Activated T-helper 17 cell treated with anti-CD3 and anti-CD28 coated beads, Interleukin-2, amount 50 U/mL, for 72 hours (primary cell): Measurements from ENCODE around the gene PKHD1. TPM values are rescaled to one million over a fixed set of nuclear protein-coding genes. Genes with fewer than 3 reads are reported as not detected.
A peak's percentile ranks its signal among the peaks of the same experiment; 100 is the strongest.
"Not testable (repeated sequence)": the region's sequence is repeated elsewhere in the genome, so short reads cannot be mapped to it uniquely, and the experiment has no call there.

Source experiments
- ATAC-seq: fragments of 150-1000 bp; cut with Tn5 transposase; replicated peaks from 2 replicates; pipeline ENCODE4 v1.10.0; 2021; ENCODE audit warnings: mild to moderate bottlenecking, moderate library complexity
- H3K27ac Mint-ChIP-seq: one replicate; pipeline ENCODE4 v1.8.0; 2022; ENCODE audit warnings: mixed read lengths
- H3K27me3 Mint-ChIP-seq: one replicate; pipeline ENCODE4 v1.8.0; 2022; ENCODE audit warnings: mixed read lengths
- H3K36me3 Mint-ChIP-seq: one replicate; pipeline ENCODE4 v1.8.0; 2022; ENCODE audit warnings: low read depth, mild to moderate bottlenecking, mixed read lengths
- H3K4me1 Mint-ChIP-seq: one replicate; pipeline ENCODE4 v1.8.0; 2022; ENCODE audit warnings: mixed read lengths
- H3K4me3 Mint-ChIP-seq: one replicate; pipeline ENCODE4 v1.8.0; 2022; ENCODE audit warnings: mild to moderate bottlenecking, mixed read lengths
- H3K9me3 Mint-ChIP-seq: one replicate; pipeline ENCODE4 v1.8.0; 2022; ENCODE audit warnings: mixed read lengths
- total RNA-seq, 2 donors: library from RNA; stranded (reverse); gene quantifications; one replicate each; pipeline ENCODE4 v1.2.3, GENCODE V29; 2022

The PKHD1 gene
- total RNA-seq, 2 donors from 2014 or later: 0.19 to 0.24 TPM

DNA sequence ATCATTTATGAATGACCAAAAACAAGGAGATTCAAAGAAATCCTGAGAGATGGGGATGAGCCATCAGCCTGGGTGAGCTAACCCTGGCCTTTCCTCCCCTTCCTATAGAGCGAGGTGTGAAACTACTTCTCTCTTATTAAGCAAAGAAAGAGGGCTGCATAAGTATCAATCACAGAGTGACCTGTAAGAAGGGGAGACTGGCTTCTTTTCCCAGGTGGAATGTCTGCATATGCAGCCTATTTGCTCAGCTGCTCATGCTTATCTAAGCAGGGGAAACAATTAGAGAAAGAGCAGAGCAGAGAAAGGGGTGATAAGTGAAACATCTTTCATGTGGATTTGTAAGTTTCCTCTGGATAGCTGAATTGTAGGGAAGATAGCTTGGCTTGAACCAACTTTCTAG is 160.0 kb downstream of the PKHD1 start:
- no peaks in the 10 kb centered on the region for H3K9me3 Mint-ChIP-seq
- no peak for ATAC-seq
- H3K27ac Mint-ChIP-seq: no peak overlapping the region

DNA sequence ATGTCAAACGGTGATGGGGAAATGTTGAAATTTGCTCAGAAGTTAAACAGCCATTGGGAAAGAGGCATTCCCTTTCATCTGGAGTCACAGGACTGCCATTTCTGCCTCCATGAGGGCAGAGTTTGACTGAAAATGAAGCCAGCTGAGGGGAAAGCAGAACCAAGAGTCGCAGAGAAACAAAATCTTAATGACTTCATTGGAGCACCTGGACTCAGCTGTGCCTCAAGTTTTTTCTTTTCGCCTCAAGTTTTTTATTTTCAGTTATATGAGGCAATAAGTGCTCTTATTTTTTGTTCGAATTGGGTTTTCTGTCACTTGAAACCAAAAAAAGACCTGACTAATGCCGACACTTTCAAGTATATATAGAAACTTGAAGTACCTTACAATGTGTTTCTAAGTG is 161.3 kb downstream of the PKHD1 start:
- Mint-ChIP-seq H3K27ac (no peak overlapping the region), H3K9me3 (peaks cover 6% of the 10 kb centered on the region), H3K36me3 (no peaks in the 10 kb centered on the region), H3K4me3 (no peak overlapping the region), H3K4me1 (no peaks in the 10 kb centered on the region), H3K27me3 (peaks cover 16% of the 10 kb centered on the region)
- no peak for ATAC-seq

More for the DNA sequence above, 160.0 kb downstream of the PKHD1 start:
- peaks cover 15% of the 10 kb centered on the region for H3K27me3 Mint-ChIP-seq
- H3K4me1 Mint-ChIP-seq: no peaks in the 10 kb centered on the region
- no peaks in the 10 kb centered on the region for H3K36me3 Mint-ChIP-seq
- H3K4me3 Mint-ChIP-seq: no peak overlapping the region

DNA sequence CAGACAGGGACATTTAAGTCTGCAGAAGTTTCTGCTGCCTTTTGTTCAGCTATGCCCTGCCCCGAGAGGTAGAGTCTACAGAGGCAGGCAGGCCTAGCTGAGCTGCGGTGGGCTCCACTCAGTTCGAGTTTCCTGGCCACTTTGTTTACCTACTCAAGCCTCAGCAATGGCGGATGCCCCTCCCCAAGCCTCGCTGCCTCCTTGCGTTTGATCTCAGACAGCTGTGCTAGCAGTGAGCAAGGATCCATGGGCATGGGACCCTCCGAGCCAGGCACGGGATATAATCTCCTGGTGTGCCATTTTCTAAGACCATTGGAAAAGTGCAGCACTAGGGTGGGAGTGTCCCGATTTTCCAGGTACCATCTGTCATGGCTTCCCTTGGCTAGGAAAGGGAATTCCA is 164.9 kb downstream of the PKHD1 start:
- not testable (repeated sequence) for H3K4me3 Mint-ChIP-seq, H3K36me3 Mint-ChIP-seq, H3K4me1 Mint-ChIP-seq, ATAC-seq, H3K27ac Mint-ChIP-seq, H3K9me3 Mint-ChIP-seq
- peaks cover 11% of the 10 kb centered on the region for H3K27me3 Mint-ChIP-seq

DNA sequence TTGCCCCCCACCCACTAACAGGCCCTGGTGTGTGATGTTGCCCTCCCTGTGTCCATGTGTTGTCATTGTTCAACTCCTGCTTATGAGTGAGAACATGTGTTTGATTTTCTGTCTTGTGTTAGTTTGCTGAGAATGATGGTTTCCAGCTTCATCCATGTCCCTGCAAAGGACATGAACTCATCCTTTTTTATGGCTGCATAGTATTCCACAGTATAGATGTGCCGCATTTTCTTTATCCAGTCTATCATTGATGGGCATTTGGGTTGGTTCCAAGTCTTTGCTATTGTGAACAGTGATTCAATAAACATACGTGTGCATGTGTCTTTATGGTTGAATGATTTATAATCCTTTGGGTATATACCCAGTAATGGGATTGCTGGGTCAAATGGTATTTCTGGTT is 169.1 kb downstream of the PKHD1 start:
- H3K27me3 Mint-ChIP-seq: peaks cover 13% of the 10 kb centered on the region

DNA sequence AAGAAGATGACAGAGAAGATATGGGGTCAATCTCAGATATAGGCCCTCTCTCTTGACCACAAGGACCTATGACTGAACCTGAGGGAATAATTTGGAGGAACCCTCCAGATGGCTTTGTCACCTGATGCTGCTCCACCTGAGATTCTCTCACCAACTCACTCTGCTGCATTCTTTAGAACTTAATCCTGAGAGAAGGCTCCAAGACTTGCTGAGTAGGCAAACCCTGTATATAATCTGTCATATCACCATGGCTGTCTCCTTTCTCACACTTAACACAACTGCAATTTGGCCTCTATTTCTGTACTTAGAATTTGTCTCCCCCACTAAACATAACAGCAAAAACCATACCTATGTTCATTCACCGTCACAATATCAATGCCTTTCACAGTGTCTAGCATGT is 172.3 kb downstream of the PKHD1 start:
- Mint-ChIP-seq H3K27ac (no peak overlapping the region), H3K9me3 (no peaks in the 10 kb centered on the region), H3K27me3 (peaks cover 13% of the 10 kb centered on the region), H3K4me1 (no peaks in the 10 kb centered on the region), H3K36me3 (no peaks in the 10 kb centered on the region), H3K4me3 (no peak overlapping the region)
- no peak for ATAC-seq

More for the DNA sequence above, 169.1 kb downstream of the PKHD1 start:
- H3K4me1 Mint-ChIP-seq, H3K9me3 Mint-ChIP-seq, H3K4me3 Mint-ChIP-seq, H3K27ac Mint-ChIP-seq, H3K36me3 Mint-ChIP-seq, ATAC-seq: not testable (repeated sequence)

DNA sequence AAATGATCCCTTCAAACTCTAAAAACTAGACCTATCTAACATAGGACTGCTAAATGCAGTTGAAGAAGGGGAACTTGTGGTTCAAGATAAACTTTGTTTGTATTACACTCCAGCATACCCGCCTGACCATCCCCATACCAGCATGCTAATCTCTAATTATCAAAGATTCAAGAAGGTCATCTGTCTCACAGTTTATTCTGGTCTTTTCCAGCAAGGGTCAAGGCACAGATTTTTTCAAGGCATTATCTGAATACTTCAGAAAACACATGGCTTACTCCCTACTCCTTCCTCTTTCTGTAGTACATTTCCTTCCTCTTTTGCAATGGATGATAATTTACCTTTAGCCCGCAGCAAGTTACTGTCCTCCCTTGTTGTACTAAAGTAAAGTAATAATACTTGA is 174.1 kb downstream of the PKHD1 start:
- no peak overlapping the region for H3K27ac Mint-ChIP-seq
- no peak for ATAC-seq
- no peaks in the 10 kb centered on the region for H3K4me1 Mint-ChIP-seq
- H3K4me3 Mint-ChIP-seq: no peak overlapping the region
- H3K27me3 Mint-ChIP-seq: peaks cover 17% of the 10 kb centered on the region
- H3K36me3 Mint-ChIP-seq: no peaks in the 10 kb centered on the region
- no peaks in the 10 kb centered on the region for H3K9me3 Mint-ChIP-seq

DNA sequence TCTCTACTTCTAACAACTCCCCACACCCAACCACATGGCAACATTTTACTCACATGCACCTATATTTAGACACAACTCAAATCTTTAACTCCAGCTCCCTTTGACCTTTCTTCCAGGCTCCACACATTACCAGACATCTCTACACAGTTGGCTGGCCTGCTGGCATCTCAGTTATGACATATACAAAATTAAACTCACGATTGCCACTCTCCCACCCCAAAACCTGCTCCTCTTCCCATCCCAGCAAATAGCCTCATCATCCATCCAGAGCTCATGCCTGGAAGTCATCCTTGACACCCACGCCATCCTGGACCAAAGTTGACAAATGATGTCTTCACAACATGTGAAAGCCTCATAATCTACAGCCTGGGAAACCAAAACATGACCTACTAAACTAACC is 176.6 kb downstream of the PKHD1 start:
- H3K27me3 Mint-ChIP-seq: peaks cover 17% of the 10 kb centered on the region
- H3K36me3 Mint-ChIP-seq: no peaks in the 10 kb centered on the region
- no peak for ATAC-seq
- H3K4me3 Mint-ChIP-seq: no peak overlapping the region
- H3K9me3 Mint-ChIP-seq: no peaks in the 10 kb centered on the region
- no peaks in the 10 kb centered on the region for H3K4me1 Mint-ChIP-seq
- H3K27ac Mint-ChIP-seq: no peak overlapping the region

DNA sequence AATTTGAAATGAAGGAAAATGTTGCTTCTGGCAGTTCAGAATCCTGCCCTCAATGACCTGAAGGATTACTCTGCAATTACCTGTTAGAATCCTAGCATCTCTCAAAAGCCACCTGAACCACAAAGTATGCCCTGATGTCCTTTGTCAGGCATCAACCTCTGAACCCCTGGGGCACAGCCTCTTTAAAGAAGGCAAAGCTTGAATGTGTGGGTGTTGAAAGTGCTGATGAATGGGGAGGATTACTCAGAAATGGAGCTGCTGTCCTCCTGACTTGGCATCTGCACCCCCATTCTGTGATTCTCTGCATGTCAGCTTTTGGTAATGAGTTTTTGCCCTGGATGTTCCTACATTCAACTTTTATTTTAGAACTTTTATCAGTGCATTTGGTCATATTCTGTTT is 179.2 kb downstream of the PKHD1 start:
- no peak overlapping the region for H3K27ac Mint-ChIP-seq
- no peaks in the 10 kb centered on the region for H3K36me3 Mint-ChIP-seq
- no peak overlapping the region for H3K4me3 Mint-ChIP-seq
- peak; percentile 26 for ATAC-seq
- no peaks in the 10 kb centered on the region for H3K9me3 Mint-ChIP-seq
- H3K4me1 Mint-ChIP-seq: no peaks in the 10 kb centered on the region
- peaks cover 7% of the 10 kb centered on the region for H3K27me3 Mint-ChIP-seq

DNA sequence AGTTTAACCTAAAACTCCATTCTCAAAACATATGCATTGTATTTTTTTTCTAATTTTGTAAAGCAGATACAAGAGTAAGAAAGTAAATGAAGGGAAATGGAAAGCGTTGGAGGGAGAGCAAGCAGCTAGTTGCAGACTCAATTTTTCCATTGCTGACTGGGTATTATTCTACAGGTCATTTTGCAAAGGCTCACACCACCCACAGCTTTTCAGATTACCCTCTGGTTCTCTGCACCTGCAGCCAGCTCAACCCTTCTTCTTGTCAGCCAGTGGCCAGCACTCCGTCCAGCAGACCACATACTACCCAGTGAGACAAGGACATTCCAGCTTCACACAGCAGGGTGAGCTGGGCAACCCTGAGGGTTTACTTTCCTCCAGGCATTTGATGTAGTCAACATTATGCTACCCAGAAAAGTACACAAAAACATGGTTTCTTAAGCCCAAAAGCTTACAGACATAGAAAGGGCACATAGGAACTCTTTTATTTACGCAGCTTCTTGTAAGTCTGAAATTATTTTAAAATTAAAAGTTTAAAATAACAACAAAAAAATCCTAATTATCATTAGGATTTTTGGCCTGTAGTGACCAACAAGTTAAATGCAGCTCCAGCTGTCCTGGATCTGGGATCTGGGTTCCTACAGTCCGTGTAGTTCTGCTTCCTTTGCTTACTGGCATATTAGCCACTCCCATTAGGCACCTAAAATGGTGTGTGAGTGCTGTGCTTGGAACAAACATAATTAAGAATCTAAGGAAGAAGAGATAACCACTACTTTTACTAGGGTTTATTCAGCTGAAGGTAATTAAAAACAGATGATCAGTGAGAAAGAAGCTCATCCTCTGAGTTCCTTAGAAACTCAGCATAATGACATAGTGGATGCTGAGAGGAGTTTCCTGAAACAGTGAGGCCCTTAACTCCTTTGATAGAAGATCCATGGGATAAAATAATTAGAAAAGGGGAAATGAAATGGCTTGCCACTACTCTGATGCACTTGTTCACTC is 185.3 kb downstream of the PKHD1 start:
- ATAC-seq: no peak
- no peaks in the 10 kb centered on the region for H3K27me3 Mint-ChIP-seq

DNA sequence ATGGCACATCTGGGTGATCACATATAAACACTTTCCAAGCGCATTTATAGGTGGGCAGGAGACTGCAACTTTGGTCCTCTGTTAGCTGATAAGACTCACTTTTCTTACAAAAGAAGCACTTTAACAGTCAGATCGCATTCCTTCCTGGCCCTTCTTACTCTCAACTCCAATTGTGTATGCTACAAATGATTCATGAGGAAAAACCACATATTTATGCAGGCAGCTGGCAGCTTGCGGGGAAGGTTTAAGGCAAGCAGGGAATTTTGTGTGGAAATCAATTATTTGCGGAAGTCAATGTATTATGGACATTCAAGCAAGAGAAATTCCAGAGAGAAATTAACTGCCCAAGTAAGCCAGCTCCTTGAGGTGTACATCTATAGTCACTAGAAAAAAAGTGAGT is 194.0 kb downstream of the PKHD1 start:
- Mint-ChIP-seq H3K9me3 (no peaks in the 10 kb centered on the region), H3K4me1 (no peaks in the 10 kb centered on the region), H3K36me3 (no peaks in the 10 kb centered on the region), H3K27me3 (no peaks in the 10 kb centered on the region), H3K27ac (no peak overlapping the region), H3K4me3 (no peak overlapping the region)
- no peak for ATAC-seq

More for the DNA sequence above, 185.3 kb downstream of the PKHD1 start:
- Mint-ChIP-seq H3K9me3 (no peaks in the 10 kb centered on the region), H3K36me3 (no peaks in the 10 kb centered on the region), H3K27ac (no peak overlapping the region), H3K4me1 (no peaks in the 10 kb centered on the region), H3K4me3 (no peak overlapping the region)

DNA sequence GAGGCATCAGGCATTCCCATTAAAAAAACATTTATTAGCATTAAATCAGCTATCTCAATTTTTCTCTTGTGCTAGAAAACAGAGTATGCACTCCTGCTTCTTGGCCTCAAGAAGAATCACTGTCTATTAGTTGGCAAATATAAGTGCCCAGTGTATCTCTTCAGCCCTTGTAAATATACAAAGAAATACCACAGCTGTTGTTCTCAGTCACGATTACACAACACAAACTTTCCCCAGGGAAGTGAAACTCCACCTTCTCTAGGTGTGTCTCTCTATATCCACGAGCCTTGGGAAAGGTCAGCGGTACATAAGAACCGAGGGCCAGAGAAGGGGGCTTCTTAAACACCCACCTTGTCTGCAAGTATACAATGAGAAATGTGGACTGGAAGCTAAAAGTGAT is 194.7 kb downstream of the PKHD1 start:
- Mint-ChIP-seq H3K36me3 (no peaks in the 10 kb centered on the region), H3K27ac (no peak overlapping the region), H3K4me1 (no peaks in the 10 kb centered on the region), H3K27me3 (no peaks in the 10 kb centered on the region), H3K4me3 (no peak overlapping the region), H3K9me3 (no peaks in the 10 kb centered on the region)
- no peak for ATAC-seq

DNA sequence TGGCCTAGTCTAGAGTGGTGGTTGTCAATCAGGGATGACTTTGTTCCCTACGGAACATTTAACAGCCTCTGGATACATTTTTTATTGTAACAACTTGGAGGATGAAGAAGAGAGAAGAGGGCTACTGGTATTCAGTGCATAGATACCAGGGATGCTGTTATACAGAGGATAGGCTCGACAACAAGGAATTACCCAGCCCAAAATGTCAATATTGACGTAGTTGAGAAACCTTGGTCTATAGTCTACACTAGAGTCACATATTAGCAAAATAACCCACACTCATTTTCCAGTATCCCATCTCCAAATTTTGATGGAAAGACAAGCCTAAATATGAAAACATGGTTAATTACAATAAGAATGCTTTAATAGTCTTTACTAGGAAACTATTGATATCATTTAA is 195.1 kb downstream of the PKHD1 start:
- H3K36me3 Mint-ChIP-seq: no peaks in the 10 kb centered on the region
- H3K4me1 Mint-ChIP-seq: no peaks in the 10 kb centered on the region
- no peak for ATAC-seq
- H3K4me3 Mint-ChIP-seq: no peak overlapping the region
- no peaks in the 10 kb centered on the region for H3K27me3 Mint-ChIP-seq
- H3K9me3 Mint-ChIP-seq: no peaks in the 10 kb centered on the region
- no peak overlapping the region for H3K27ac Mint-ChIP-seq

DNA sequence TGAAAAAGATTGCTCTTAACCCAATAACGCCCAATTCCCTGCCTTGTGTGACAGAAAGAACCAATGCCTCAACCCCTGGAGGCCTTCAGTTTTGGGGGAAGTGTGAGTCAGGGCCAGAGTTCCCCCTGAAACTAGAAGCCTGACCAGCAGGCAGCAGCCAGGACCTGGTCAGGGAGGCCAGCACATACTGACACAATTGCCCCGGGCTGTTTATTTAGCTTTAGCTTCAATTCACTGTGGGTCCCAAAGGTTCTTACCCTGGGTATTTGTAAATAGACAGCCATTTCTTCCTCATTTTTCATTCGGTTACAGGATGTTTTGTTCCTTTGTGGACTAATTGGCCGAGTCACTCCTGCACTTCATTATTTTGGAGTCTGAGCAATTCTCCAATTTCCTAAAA is 195.6 kb downstream of the PKHD1 start:
- H3K27me3 Mint-ChIP-seq: no peaks in the 10 kb centered on the region
- no peaks in the 10 kb centered on the region for H3K4me1 Mint-ChIP-seq
- H3K9me3 Mint-ChIP-seq: no peaks in the 10 kb centered on the region
- no peak overlapping the region for H3K4me3 Mint-ChIP-seq
- no peaks in the 10 kb centered on the region for H3K36me3 Mint-ChIP-seq
- no peak for ATAC-seq
- H3K27ac Mint-ChIP-seq: no peak overlapping the region

DNA sequence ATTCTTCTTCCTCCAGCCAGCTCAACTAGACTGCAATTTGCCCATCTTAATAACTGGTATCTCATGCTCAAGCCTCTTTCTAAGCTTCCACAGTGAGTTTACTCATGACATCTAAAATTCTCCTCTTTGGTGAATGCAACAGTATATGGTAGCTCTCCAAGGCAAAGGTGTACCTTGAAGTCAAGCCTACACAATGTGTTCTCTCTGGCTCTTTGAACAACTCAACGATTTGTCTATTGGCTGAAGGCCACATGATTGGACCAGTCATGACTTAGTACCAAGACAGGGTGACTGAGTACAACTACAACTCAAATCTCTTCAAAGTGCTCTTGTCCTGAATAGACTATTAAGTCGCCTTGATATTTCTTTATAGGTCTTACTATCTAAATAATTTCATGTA is 199.6 kb downstream of the PKHD1 start:
- Mint-ChIP-seq H3K27me3 (no peaks in the 10 kb centered on the region), H3K27ac (no peak overlapping the region), H3K9me3 (no peaks in the 10 kb centered on the region), H3K4me3 (no peak overlapping the region), H3K4me1 (no peaks in the 10 kb centered on the region), H3K36me3 (no peaks in the 10 kb centered on the region)
- ATAC-seq: no peak

DNA sequence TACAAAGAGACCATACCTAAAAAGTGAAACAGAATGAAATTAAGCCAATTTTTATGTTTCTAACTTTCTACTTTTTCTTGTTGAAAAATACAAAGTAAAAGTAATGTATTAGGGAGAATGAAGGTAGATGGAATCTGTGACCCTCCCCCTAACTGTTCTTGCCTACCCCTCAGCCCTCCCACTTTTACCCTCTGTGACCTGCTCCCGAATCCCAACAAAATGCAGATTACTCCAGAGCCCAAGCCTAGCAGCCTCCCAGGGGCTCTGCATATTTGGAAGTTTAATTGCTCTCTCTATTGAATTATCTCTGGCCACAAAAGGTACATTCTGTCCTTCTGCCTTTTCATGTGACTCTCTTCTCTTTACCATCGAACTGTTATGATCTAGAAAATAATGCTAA is 201.5 kb downstream of the PKHD1 start:
- Mint-ChIP-seq H3K9me3 (no peaks in the 10 kb centered on the region), H3K36me3 (no peaks in the 10 kb centered on the region), H3K4me1 (no peaks in the 10 kb centered on the region), H3K27ac (no peak overlapping the region), H3K4me3 (no peak overlapping the region), H3K27me3 (no peaks in the 10 kb centered on the region)
- ATAC-seq: no peak
